GM18909 (cell line): ENCODE measurements around the gene HIPK1.
A peak's percentile ranks its signal among the peaks of the same experiment; 100 is the strongest.

Experiments
- ATAC-seq: cut with Tn5 transposase; IDR thresholded peaks from one replicate; pipeline ENCODE4 v1.9.1; 2021; ENCODE audit warnings: mild to moderate bottlenecking; ENCODE audit not compliant: unreplicated experiment, poor library complexity

The HIPK1 gene

GRCh38 chr1:113928941-113929749 is at the start of gene HIPK1:
Gene HIPK1 (plus strand): TSS chr1:113929324.
- peak; percentile 71 for ATAC-seq

- ATAC-seq, result no peak
Observed at GRCh38 chr1:113879739-113880038, 49.4 kb upstream of the HIPK1 start.

DNA sequence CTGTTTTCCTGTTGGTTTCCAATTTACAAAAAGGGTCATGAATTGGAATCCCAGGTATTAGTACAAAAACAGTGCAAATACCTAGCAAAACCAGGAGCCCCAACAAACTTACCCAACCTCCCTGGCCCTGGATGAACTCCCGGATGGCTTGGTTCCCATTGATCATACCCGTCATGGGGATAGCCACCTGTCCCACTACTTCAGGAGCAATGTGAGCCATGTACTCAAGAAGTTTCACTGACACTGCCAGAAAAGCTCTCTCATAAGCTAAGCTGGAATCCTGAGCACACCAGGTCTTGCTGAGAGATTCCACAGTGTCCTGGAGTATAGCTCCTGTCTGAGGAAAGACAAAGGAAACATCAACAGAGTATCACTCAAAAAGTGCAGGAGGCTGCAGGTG is 47.5 kb upstream of the HIPK1 start:
- no peak for ATAC-seq

GRCh38 chr1:113886417-113887401 is 42.4 kb upstream of the HIPK1 start:
- ATAC-seq, result no peak

DNA sequence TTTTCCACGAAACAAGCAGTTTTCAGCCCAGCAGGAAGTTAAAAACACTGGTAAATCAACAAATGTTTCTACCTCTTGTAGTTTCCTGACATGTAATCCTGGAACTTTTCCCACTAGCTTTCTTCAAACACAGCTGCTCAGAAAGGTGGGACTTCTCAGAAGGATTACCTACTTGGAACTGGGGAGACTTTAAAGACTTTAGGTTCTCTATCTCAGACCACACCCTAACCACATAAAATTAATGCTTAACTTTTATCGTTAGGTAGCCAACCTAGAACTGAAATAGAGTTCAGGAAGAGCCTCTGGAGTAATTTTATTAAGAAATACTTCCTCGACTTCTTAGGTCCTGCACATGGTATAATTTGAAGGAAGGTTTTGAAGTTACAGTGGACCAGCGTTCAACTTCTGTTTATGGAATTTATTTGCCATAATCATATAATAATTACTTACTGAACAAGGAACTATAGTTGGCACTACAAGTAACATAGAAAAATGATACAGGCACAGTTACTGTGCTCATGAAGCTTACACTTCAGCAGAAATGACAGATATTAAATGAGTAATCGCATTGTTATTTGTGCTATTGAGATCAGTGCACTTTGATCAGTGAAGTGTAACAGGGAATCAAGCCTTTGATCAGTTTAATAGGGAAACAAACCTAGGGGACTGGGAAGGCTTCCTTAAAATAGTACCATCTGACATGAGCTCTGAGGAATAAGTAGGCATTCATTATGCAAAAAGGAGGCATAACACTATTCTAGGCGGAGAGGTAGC is 41.5 kb upstream of the HIPK1 start, which contains the start of gene BCL2L15:
BCL2L15 (minus strand) TSS at position 180 of the 774 bp plus-strand sequence. CDS start 206 bp downstream, outside the sequence.
- ATAC-seq, result peak; percentile 53

DNA sequence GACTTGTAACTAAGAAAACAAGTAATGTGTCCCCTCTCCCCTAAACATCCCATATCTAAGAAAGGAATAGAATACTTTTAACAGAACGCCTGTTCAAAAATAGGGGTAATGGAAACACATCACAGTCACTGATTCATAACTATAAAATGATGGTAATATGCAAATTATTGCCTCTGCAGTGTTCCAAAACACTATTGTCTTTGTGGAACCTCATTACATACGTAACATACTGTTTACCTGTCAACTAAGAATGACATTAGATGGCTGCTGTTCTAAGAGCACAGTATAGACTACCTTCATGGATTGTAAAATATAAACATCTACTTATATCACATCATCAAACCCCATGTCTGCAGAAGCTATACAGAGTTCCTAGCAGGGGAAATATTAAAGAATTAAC is 38.3 kb upstream of the HIPK1 start:
- ATAC-seq, result no peak

DNA sequence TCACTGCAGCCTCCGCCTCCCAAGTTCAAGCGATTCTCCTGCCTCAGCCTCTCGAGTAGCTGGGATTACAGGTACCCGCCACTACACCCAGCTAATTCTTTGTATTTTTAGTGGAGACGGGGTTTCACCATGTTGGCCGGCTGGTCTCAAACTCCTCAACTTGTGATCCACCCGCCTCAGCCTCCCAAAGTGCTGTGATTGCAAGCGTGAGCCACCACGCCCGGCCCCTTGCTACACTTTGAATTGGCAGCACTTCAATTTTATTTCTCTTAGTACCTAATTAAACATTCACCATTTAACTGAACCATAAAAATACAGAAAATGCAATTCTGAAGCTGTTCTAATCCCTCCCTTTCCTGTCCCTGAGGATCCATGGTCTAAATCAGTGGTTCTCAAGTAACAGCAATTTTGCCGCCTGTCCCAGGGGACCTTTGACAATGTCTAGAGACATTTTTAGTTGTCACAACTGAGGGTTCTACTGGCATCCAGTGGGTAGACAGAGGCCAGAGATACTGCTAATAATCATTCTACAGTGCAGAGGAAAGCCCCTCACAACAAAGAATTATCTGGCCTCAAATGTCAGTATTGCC is 37.4 kb upstream of the HIPK1 start:
- no peak for ATAC-seq

GRCh38 chr1:113893267-113893666 is 35.9 kb upstream of the HIPK1 start:
- no peak for ATAC-seq

- no peak for ATAC-seq
Observed at GRCh38 chr1:113895098-113895497, 34.0 kb upstream of the HIPK1 start.

DNA sequence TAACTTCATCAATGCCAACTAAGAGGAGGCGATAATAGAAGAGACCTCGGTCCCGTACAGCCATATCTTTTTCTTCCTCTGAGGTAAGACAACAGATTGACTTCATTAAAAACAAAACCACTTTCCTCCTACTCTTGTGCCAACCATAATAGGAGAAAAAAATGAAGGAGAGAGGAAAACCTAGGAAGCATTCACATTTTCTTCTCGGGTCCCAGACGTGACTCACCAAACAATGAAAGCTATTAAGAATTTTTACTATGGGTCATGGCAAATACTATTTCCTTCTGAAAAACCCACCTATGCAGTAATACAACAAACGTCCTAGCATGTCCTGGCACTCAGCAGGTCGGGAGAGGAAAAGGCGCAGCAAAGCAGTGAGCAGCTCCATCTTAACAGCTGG is 33.2 kb upstream of the HIPK1 start:
- ATAC-seq, result no peak

- ATAC-seq, result no peak
Observed at GRCh38 chr1:113898241-113898814, 30.8 kb upstream of the HIPK1 start.

GRCh38 chr1:113899111-113899510 is 30.0 kb upstream of the HIPK1 start:
- ATAC-seq, result no peak

DNA sequence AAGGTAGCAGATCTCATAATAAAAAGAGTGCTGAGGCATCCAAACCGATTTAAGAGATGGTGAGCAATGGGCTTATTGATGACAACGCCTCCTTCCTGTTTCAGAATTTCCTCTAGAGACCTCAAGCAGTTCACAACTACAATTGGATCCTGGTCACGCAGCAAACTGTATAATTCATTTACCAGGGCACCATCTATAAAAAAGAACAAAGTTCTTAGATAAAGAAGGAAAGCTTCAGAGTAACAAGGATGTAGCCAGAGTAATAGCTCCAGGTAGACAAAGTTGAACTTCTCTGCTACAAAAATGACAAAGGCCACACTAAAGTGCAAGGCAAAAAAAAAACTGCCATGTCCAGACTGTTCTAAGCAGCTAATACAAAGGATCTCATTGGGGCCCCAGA is 27.9 kb upstream of the HIPK1 start:
- ATAC-seq, result no peak

DNA sequence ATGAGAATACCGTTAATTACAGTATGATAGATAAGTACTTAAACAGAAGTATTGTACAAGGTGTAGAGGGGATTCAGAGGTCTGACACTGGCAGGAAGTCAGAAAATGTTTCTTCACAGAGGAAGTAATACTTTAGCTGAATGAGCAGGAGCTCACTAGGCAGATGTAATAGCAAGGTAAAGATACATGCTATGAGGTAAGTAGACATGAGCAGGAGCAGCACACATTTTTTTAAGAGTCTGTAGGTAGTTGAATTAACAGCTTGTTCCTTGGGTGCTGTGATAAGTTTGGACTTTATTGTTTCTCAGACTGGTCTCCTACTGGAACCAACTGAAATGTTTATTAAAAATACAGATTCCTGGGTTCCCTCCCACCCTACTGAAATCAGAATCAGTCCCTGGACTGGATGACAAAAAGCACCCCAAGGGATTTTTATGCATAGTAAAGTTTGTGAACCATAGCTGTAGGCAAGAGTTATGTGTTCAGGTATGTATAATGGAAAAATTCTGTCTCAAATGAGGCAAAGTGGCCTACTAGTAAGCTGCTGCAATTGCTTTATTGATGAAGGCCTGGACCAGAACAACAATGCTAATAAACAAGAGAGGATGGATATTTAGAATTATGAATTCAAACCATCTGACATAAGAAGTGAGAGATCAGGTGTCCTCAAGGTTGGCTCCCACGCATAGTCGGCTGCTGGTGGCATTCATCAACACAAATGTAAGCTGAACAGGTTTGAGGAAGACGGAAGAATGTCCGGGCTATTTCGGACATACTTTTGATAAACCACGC is 25.4 kb upstream of the HIPK1 start:
- ATAC-seq, result no peak

DNA sequence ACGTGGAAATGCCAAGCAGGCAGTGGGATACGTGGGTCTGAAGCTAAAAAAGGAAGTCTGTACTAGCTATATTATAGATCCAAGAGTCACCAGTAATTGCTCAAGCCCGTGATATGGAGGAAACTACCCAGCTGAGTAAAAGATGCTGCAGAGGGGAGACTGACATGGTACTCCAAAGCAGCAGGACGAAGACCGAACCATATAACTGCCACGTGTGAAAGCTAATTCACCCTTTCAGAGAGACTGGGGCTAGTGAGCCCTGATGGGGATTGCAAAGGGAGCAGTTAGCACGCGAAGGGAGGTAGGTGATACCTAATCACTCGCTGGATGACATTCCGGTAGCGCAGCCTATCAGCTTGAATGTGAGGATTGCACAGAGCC is 24.8 kb upstream of the HIPK1 start:
- peak; percentile 32 for ATAC-seq

DNA sequence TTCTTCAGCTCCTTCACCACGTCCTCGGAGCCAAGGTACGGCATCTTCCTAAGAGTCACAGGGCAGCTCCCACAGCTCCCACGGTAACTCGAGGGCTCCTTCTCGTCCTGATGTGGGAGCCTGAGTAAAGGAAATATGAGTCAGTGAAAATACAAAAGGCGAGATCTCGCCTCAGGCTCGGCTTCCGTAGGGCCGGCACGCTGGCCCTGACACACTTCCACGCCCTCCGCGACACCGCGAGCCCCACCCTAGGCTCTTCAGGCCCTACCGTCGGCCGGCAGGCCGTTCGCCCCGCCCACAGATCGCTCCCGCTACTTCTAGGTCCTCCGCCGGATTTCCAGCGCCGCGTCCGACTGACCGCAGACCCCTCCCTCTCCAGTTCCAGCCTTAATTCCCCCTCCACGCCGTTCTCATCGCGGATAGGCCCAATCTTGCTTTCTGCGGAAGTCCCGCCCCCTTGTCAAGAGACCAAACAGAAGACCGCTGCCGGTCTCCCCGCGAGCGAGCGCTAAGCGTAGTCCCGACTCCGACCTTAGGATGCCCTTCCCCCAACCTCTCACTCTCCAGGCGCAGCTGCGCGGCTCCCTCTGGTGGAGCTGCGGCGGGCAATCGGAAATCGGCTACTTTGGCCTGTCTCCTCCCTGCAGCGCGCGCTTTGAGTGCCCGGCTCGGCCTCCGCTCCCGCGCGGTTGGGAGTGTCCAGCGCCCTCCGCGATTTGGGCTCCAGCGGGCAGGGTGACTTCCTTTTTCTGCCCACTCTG is 24.3 kb upstream of the HIPK1 start, which contains the start of the genes AP4B1 and DCLRE1B:
AP4B1 (minus strand) TSS at position 126 of the 761 bp plus-strand sequence; CDS start at position 44, 82 bp downstream.
DCLRE1B (plus strand) TSS at position 653 of the 761 bp plus-strand sequence. CDS start 261 bp downstream, outside the sequence.
- peak; percentile 91 for ATAC-seq

DNA sequence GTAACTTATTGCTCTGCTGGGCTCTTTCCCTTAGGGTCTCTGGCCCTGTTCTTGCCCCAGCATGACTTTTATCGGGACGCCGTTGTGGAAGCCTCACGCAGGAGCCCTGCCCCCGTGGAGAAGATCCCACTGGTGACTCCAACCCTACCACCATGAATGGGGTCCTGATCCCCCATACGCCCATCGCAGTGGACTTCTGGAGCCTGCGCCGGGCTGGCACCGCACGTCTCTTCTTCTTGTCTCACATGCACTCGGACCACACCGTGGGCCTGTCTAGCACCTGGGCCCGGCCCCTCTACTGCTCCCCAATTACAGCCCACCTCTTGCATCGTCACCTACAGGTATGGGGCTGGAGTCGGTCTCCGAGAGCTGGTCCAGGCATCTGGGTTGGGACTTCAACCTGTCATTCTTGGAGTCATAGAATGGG is 23.7 kb upstream of the HIPK1 start:
- ATAC-seq, result peak; percentile 5
